ENCODE data around the gene CTSA.
"Not testable (repeated sequence)": the region's sequence is repeated elsewhere in the genome, so short reads cannot be mapped to it uniquely, and the experiment has no call there.

Gene CTSA

DNA sequence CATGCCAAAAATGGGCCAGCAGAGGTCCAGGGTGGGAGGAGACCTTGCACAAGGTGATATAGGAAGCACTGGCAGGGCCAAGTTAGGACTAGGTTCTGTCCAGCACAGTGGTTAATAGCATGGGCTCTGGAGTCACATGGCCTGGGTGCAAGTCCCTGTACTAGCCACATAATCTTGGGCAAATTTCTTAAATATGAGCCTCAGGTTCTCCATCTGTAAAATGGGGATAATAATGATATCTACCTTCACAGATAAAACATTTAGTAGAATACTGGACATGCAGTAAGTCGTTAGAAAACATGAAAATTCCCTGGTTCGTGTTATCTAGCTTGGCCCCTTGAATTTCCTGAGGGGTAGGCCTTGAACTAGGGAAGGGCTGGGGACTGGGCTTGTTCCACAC lies 6.2 kb downstream of the CTSA start:
- H3K27ac Mint-ChIP-seq = no peak overlapping the region
- peaks cover 8% of the 10 kb centered on the region for H3K4me1 Mint-ChIP-seq (ENCODE audit: low read depth)
- no peaks in the 10 kb centered on the region for H3K9me3 Mint-ChIP-seq
- no peak overlapping the region for H3K4me3 Mint-ChIP-seq
- H3K36me3 Mint-ChIP-seq (ENCODE audit: low read depth) = peaks cover 7% of the 10 kb centered on the region
- H3K27me3 Mint-ChIP-seq (ENCODE audit: low read depth) = no peaks in the 10 kb centered on the region

DNA sequence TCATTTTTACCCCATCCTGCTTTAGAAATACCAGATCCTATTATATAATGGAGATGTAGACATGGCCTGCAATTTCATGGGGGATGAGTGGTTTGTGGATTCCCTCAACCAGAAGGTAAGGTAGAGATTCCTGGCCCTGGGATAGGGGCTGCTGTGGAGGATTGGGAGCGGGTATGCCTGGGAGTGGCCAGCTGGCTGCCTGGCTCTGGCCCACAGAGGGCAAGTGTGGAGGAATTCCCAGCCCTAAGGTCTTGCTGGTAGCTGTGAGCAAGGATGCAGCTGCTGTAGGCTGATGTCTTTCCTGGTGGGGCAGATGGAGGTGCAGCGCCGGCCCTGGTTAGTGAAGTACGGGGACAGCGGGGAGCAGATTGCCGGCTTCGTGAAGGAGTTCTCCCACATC lies 6.6 kb downstream of the CTSA start:
- Mint-ChIP-seq H3K4me3 (no peak overlapping the region), H3K4me1 (ENCODE audit: low read depth) (peaks cover 4% of the 10 kb centered on the region), H3K27me3 (ENCODE audit: low read depth) (no peaks in the 10 kb centered on the region), H3K9me3 (no peaks in the 10 kb centered on the region), H3K27ac (no peak overlapping the region), H3K36me3 (ENCODE audit: low read depth) (peaks cover 7% of the 10 kb centered on the region)

DNA sequence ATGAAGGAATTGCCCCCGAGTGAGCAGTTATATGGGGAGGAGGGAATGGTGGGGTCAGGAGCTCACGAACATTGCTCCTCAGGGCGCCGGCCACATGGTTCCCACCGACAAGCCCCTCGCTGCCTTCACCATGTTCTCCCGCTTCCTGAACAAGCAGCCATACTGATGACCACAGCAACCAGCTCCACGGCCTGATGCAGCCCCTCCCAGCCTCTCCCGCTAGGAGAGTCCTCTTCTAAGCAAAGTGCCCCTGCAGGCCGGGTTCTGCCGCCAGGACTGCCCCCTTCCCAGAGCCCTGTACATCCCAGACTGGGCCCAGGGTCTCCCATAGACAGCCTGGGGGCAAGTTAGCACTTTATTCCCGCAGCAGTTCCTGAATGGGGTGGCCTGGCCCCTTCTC lies 7.2 kb downstream of the CTSA start:
- Mint-ChIP-seq H3K27ac (no peak overlapping the region), H3K27me3 (ENCODE audit: low read depth) (no peaks in the 10 kb centered on the region), H3K36me3 (ENCODE audit: low read depth) (peaks cover 7% of the 10 kb centered on the region), H3K4me1 (ENCODE audit: low read depth) (no peaks in the 10 kb centered on the region), H3K4me3 (no peak overlapping the region), H3K9me3 (no peaks in the 10 kb centered on the region)

DNA sequence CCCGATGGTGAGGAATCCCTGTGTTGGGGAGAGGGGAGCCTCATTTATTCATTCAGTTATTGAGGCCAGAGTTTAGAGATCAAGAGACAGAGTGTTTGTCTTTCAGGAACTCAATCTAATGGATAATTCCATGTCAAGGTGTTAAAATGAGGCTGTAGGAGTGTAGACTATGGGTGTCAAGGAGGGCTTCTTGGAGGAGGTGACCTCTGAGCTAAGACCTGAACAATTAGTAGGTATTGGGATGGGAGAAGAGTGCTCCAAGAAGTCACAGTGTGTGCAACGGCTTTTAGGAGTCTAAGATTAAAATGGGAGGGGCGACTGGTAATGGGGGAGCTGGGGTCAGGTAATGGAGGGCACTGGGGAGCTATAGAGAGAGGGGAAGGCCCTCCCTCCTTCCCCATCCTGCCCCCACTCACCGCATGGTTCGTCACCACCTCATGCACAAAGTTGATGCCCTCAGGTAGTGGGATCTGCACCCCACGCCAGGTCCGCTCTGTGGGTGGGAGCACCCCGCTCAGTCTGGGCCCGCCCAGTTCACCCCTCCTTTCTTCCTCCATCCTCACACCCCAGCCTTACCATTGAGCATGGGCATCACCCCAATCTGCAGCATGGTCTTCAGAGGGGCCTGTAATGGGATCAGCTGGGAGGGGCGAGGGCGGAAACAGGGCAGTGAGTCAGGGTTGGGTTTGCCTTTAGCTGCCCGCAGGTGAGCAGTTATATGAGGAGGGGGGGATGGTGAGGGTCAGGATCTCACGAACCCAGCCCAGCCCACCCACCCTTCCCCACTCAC lies 8.1 kb downstream of the CTSA start:
- Mint-ChIP-seq H3K4me1 (ENCODE audit: low read depth) (no peaks in the 10 kb centered on the region), H3K27me3 (ENCODE audit: low read depth) (no peaks in the 10 kb centered on the region), H3K27ac (no peak overlapping the region), H3K4me3 (no peak overlapping the region), H3K36me3 (ENCODE audit: low read depth) (peaks cover 3% of the 10 kb centered on the region), H3K9me3 (no peaks in the 10 kb centered on the region)

DNA sequence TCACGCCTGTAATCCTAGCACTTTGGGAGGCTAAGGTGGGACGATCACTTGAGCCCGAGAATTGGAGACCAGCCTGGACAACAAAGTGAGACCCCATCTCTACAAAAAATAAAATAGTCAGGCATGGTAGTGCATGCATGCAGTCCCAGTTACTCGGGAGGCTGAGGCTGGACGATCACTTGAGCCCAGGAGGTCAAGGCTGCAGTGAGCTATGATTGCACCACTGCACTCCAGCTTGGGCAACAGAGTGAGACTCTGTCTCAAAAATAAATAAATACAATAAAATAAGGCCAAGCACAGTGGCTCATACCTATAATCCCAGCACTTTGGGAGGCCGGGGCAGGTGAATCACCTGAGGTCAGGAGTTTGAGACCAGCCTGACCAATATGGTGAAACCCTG lies 10.2 kb downstream of the CTSA start:
- not testable (repeated sequence) for H3K36me3 Mint-ChIP-seq (ENCODE audit: low read depth); H3K4me3 Mint-ChIP-seq; H3K27me3 Mint-ChIP-seq (ENCODE audit: low read depth); H3K27ac Mint-ChIP-seq; H3K9me3 Mint-ChIP-seq; H3K4me1 Mint-ChIP-seq (ENCODE audit: low read depth)

DNA sequence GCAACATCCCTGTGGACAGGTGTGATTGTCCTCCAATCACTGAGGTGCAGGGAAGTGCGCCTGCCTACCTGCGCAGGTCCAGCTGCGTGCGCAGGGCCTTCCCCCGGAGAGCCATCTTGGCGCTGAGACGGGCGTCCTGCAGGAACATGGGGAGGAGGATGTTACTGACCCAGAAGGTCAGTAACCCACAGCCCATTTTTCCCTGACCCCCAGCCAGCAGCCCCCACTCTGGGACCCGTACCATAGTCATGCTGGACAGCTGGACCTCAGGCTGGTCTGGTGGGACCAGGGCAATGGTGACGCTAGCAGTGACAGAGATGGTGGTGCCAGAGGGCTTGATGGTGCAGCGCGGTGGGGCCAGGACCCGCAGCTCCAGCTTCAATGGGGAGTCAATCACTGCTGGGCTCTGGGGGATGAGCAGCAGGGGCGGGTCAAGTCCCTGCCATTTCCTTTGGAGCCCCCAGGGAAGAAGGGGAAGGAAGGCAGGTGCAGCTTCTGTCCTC lies 11.1 kb downstream of the CTSA start:
- H3K27ac Mint-ChIP-seq = no peak overlapping the region
- H3K4me1 Mint-ChIP-seq (ENCODE audit: low read depth) = no peaks in the 10 kb centered on the region
- no peaks in the 10 kb centered on the region for H3K9me3 Mint-ChIP-seq
- H3K27me3 Mint-ChIP-seq (ENCODE audit: low read depth) = no peaks in the 10 kb centered on the region
- H3K4me3 Mint-ChIP-seq = no peak overlapping the region
- peaks cover 3% of the 10 kb centered on the region for H3K36me3 Mint-ChIP-seq (ENCODE audit: low read depth)

DNA sequence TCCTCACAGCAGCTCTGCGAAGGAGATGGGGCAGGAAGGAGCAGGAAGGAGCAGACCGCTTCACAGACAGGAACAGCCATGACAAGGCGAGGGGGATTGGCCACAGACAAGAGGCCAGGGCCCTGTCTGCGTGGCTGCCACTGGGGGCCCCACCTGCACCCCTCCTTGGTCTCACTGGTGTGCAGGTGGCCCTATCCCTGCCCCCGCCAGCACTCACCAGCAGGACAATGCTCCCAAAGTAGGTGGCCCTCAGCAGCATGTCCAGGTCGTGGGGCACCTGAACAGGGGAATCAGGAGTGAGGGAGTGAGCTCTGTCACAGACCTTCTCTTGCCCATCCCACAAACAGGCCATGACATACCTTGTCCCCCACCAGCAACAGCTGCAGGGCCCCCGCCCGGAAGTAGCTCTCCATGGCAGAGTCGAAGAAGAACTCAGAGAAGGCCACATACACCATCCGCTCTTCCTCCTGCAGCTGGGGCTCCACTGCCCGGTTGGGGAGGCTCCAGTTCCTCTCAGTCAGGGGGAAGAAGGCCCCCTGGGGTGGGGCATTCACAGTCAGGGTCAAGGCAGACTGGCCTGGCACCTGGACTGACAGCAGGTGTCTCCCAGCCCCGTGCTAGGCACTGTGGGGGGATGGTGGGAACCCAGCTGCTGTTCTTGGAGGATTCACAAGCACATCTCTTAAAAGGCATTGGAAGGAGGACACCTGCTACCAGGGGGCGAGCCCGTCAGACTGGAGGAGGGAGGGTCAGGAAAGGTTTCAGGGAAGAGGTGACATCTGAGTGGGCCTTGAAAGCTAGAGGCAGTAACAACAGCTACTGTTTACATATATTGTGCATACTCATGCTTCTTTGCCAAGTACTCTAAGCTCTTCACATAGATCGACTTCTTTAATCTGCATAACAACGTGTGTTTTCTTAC lies 13.7 kb downstream of the CTSA start:
- Mint-ChIP-seq H3K27me3 (ENCODE audit: low read depth) (no peaks in the 10 kb centered on the region), H3K4me3 (no peak overlapping the region), H3K27ac (no peak overlapping the region), H3K9me3 (no peaks in the 10 kb centered on the region), H3K36me3 (ENCODE audit: low read depth) (no peaks in the 10 kb centered on the region), H3K4me1 (ENCODE audit: low read depth) (no peaks in the 10 kb centered on the region)

DNA sequence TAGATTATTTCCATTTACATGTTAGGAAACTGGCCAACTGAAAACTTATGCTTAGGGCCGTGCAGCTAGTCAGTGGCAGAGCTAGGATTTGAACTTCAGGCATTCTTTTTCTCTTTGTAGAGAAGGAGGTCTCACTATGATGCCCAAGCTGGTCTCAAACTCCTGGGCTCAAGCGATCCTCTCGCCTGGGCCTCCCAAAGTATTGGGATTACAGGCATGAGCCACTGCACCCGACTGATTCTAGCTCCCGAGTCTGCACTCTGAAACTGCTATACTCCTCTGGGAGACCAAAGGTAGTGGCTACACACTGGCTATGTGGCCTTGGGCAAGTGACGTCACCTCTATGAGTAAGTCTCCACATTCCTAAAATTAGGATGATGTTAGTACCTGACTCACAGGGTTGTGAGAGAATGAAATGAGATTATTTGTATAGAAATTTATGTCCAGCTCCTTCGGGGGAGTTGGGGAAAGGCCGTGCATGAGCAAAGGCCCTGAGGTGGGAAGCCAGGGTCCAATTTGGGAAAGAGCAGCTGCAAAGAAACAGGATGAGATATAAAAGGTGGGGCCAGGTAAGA lies 14.5 kb downstream of the CTSA start:
- no peaks in the 10 kb centered on the region for H3K9me3 Mint-ChIP-seq
- H3K4me3 Mint-ChIP-seq = no peak overlapping the region
- H3K27me3 Mint-ChIP-seq (ENCODE audit: low read depth) = no peaks in the 10 kb centered on the region
- H3K36me3 Mint-ChIP-seq (ENCODE audit: low read depth) = no peaks in the 10 kb centered on the region
- H3K27ac Mint-ChIP-seq = no peak overlapping the region
- H3K4me1 Mint-ChIP-seq (ENCODE audit: low read depth) = peaks cover 2% of the 10 kb centered on the region

DNA sequence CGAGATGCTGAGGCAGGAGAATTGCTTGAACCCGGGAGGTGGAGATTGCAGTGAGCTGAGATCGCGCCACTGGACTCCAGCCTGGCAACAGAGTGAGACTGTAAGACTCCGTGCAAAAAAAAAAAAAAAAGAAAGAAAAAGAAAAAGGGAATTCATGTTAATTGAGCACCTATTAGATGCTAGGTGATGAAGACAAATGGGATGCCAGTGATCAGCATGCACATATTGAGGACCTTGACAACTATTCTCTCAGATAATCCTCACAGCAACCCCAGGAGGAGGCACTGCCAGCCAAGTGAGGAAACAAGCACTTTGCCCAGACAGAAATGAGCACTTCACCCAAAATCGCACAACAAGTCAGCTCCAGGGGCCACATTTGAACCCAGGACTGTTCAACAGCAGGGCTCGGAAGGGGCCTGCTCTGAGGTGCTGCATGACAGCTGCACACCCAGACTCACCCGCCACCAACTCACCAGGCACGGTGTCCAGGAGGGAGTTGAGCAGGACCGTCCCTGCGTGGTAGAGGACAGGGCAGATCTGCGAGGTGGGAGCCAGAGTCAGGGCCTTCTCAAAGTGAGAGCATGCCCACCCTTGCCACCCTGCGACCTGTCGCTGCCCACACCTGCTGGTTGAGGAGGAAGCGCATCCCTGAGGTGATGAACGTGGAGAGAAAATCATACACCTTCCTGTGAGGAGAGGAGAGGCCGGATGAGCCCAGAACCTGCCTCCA lies 16.2 kb downstream of the CTSA start:
- Mint-ChIP-seq H3K4me3 (no peak overlapping the region), H3K27ac (no peak overlapping the region)

DNA sequence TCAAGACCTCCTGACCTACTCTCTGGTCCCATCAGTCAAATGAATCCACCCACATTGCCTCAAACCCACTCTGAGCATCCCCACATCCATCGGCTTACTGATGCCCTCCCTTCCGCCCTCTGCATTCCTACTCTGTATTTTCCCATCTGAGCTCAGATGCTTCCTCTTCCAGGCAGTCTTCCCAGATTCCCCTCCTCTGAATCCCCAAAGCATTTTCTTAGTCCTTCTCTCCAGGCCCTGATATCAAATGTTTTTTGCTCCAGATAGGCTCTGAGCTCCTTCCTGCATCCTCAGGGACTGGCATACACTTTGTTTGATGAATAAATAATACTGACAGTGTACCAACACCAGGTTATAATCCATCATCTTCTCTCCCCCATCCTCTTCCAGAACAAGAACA lies 16.9 kb downstream of the CTSA start:
- Mint-ChIP-seq H3K27ac (no peak overlapping the region), H3K36me3 (ENCODE audit: low read depth) (no peaks in the 10 kb centered on the region), H3K9me3 (no peaks in the 10 kb centered on the region), H3K27me3 (ENCODE audit: low read depth) (peaks cover 7% of the 10 kb centered on the region), H3K4me3 (no peak overlapping the region), H3K4me1 (ENCODE audit: low read depth) (peaks cover 10% of the 10 kb centered on the region)

More for the DNA sequence above, 16.2 kb downstream of the CTSA start:
- Mint-ChIP-seq H3K4me1 (ENCODE audit: low read depth) (peaks cover 10% of the 10 kb centered on the region), H3K9me3 (no peaks in the 10 kb centered on the region), H3K36me3 (ENCODE audit: low read depth) (no peaks in the 10 kb centered on the region), H3K27me3 (ENCODE audit: low read depth) (peaks cover 3% of the 10 kb centered on the region)

DNA sequence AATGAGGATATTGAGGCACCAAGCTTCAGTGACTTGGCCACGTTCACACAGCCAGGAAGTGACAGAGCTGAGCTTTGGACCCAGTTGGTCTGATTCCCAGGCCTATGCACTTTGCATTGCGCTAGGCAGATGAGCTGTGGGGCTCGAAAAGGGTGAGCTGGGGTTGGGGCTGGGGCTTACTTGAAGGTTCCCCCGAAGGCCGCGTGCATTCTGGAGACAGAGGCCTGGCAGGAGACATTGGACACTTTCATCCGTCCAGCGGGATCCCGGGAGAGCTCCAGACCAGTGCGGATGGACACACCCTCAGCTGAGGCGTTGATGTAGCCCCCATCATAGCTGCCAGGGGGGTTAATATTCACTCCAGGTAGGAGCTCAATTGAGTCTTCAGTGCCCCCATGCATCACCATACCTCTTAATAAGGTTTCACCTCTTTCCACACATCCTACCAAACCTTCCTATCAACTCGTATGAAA lies 18.2 kb downstream of the CTSA start:
- no peaks in the 10 kb centered on the region for H3K9me3 Mint-ChIP-seq
- H3K36me3 Mint-ChIP-seq (ENCODE audit: low read depth) = no peaks in the 10 kb centered on the region
- no peak overlapping the region for H3K27ac Mint-ChIP-seq
- H3K4me1 Mint-ChIP-seq (ENCODE audit: low read depth) = peaks cover 10% of the 10 kb centered on the region
- H3K27me3 Mint-ChIP-seq (ENCODE audit: low read depth) = peaks cover 11% of the 10 kb centered on the region
- H3K4me3 Mint-ChIP-seq = no peak overlapping the region

DNA sequence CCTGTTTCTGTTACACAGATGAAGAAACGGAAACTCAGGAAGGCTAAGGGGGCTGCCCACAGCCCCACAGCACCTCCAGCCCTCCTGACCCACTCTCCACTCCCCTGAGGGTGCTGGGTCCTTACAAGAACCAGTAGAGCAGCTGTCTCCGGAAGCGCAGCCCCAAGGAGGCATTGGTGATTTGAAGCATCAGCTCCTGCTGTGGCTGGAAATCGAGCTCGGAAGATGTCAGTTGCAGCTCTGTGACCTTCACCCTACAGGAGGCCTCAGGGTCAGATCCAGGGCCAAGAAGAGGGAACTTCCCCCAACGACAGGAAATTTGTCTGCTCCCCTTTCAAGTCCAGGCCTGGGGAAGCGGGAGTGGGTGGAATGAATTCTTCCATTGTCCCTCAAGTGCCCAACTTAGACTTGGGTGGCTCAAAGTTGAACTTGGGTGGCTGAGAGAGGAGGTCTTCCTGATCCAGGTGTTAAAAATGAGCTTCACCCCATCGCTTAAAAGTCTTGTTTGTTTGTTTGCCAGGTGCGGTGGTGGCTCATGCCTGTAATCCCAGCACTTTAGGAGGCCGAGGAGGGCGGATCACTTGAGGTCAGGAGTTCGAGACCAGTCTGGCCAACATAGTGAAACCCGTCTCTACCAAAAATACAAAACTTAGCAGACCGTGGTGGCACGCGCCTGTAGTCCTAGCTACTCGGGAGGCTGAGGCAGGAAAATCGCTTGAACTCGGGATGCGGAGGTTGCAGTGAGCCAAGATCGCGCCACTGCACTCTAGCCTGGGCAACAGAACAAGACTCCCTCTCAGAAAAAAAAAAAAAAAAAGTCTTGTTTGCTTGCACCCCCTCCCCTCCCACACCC lies 18.9 kb downstream of the CTSA start:
- Mint-ChIP-seq H3K27me3 (ENCODE audit: low read depth) (peaks cover 14% of the 10 kb centered on the region), H3K27ac (no peak overlapping the region)

DNA sequence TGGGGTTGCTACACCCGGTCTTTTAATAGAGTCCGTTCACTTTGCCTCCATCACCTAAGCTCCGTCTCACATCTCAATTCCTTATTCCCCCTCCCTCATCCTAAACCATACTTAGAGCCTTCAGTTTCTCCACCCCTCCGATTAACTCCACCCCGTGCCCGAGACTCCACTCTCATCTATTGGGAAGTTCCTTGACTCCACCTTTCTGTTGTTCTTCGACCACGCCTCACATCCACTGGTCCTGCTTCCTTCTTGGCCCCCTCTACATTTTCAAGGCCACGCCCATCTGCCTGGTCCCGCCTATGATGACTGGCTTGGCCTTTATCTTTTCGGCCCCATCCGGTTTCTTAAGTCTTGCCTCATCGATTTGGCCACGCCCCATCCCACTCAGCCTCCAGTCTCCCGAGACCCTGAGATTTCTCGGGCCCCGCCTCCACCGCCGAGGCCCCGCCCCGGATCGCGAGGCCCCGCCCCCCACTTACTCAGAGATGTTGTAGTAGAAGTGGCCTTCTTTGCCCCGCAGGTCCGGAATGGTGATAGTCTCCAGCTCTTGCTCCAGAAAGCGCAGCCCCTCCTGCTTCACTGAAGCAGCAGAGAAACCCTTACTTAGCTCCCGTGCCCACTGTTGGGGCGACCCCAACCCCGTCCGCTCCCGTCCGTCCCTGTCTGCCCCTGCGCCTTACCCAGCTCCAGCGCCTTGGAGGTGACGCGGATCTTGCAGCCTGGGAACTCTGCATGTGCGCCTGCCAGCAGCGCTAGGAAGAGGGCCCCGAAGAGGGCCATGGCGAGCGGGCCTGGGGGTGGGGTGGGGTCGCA lies 19.7 kb downstream of the CTSA start:
- H3K9me3 Mint-ChIP-seq = no peaks in the 10 kb centered on the region
- H3K27me3 Mint-ChIP-seq (ENCODE audit: low read depth) = peaks cover 18% of the 10 kb centered on the region
- H3K4me3 Mint-ChIP-seq = peak overlapping the region; percentile 51
- peak overlapping the region; percentile 23 for H3K27ac Mint-ChIP-seq
- peaks cover 10% of the 10 kb centered on the region for H3K4me1 Mint-ChIP-seq (ENCODE audit: low read depth)
- H3K36me3 Mint-ChIP-seq (ENCODE audit: low read depth) = no peaks in the 10 kb centered on the region

More for the DNA sequence above, 18.9 kb downstream of the CTSA start:
- no peaks in the 10 kb centered on the region for H3K9me3 Mint-ChIP-seq
- no peaks in the 10 kb centered on the region for H3K36me3 Mint-ChIP-seq (ENCODE audit: low read depth)
- H3K4me1 Mint-ChIP-seq (ENCODE audit: low read depth) = peaks cover 10% of the 10 kb centered on the region
- peak overlapping the region; percentile 51 for H3K4me3 Mint-ChIP-seq

All from T-helper 1 cell treated with Interleukin-12 subunit alpha and Interleukin-12 subunit beta and Interleukin-4 antibody, amounts not matched to agents 30 μg/mL and 1 μg/mL, for 36 hours (primary cell).